HG03108 (cell line): Measurements from ENCODE around the gene NFIA.

ENCODE experiments used
- ATAC-seq: cut with Tn5 transposase; IDR thresholded peaks from one replicate; pipeline ENCODE4 v1.9.1; 2021; ENCODE audit warnings: moderate library complexity; ENCODE audit not compliant: unreplicated experiment

NFIA gene

DNA sequence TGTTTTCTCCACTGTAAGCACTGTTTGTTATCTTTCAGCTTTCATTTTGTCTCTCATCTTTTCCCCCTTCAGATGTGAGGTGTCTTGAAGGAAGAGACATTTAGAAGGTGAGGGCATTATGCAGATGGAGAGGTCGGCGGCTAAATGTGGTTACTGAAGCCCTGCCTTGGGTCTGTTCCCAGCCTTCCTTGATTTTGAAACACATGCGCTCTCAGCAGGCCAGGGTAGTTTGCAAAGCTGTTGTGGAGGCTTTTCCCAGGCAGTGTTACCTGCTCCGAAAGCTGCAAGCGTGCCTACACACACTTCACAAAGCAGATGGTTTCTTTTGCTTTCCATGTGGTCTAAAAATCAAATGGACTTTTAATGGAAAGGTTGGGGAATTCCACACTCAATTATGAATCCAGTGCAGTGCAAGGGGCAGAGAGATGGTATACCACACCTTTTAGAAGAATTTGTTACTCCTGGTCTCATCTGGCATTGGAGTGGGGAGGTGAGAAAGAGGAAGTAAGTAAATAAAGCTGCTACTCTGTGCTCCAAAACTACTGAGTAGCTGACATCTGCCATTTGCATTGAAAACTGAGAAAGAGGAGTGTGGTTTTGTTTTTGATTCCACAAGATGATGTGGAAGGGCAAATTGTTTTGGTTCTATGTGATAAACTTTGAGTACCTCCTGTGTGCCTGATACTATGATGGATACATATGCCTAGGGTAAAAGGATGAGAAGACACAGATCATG is 91.9 kb downstream of the NFIA start:
- ATAC-seq: no peak

GRCh38 chr1:61175976-61176375 is 93.6 kb downstream of the NFIA start:
- no peak for ATAC-seq

DNA sequence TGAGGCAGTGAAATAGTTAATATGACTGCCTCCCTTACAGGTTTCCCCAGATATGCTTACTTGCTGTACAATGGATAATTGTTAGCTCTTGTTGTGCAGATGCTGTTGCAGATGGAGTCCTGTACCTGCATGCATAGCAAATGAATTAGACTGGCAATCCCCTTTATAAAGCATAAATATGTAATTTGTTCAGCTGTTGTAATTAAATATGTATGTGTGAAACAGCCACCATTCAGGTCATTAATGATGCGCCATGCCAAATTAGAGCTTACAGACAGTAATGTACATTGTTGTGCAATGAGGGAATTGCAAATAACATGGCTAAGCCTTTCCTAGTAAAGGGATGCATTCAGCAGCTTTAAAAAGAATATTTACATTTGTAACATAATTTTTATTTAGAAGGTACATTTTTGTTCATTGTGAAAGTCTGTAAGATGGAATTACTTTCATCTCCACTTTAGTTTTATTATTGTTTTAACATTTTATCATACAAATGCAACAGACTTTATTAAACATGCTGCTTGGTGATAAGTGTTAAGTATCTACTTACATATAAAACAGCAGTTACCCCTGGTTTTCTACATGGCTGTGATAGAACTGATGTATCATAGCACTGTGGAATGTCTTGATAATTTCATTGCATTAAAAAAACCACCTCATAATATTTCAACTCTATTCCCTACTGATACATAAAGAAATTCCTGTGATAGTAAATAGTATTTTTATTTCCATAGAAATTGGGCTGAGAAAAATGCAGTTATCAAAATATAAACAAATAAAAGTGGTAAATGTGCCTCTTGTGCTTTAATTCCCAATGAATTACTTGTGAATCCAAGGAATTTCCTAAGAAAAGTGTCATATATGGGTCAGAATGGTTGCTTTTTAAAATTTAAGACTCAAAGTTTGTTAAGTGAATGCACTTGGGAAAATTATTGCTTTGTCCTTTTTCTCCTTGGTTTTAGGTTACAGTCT is 99.0 kb downstream of the NFIA start:
- ATAC-seq: no peak

DNA sequence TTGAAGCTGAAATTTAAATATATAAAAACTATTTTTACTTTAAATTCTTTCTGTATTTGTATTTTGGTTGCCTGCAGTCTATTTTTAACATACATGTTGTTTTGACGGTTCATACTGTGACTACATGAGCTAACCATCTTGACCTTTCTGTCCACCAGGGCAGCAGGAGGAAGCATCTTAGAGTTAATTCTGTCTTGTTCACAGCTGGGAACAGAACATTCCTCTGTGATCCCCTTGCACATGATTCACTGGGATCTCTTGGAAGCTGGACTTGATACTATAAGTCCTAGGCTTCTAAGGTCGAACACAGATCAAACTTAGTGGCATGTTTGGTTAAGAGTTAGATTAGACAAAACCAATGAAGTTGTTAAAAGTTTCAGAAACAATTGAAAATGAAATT is 99.7 kb downstream of the NFIA start:
- no peak for ATAC-seq

DNA sequence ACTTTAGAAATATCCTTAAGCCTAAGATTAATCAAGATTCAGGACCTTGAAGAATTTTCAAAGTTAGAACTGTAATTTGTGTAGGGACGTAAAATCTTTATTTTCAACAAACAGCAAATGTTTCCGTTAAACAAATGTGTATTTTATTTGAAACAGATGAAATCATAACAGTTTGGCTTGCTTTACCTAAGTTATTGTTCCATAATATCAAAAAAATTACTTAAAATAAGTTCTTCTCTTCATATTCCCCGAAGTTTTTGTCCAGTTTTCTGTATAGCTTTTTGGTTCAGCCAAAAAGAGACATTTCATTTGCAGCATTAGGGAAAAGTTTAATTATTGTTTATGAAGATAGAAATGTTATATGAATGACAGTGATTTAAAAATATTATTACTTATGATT is 100.1 kb downstream of the NFIA start:
- ATAC-seq: no peak

DNA sequence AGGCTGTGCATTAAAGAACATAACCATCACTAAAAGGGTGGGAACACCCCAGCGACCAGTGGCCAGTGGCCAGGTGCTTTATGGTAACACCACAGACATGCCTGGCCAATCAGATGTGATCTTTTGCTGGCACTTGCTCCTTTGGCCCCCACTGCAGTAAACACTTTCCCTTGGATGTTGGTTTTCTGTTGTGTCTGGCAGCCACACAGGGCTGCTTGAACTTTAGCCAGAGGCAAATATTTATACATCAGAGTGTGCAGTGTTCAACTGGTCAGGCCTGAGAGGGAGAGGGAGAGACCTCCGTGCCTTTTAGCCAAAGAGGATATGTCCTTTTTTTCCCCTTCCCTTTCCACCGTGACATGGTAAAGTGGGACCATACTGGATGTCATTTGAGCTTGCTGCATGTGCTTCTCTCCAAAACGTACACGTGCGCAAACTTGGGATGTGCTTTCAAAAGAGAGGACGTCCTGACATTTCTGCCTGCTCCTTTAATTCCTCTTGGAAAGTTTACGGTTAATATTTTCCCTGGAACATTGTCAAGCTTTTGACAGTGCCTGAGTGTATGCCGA is 101.2 kb downstream of the NFIA start:
- ATAC-seq: no peak

GRCh38 chr1:61184040-61184713 is 101.8 kb downstream of the NFIA start:
- ATAC-seq: no peak

GRCh38 chr1:61184714-61185106 is 102.3 kb downstream of the NFIA start:
- no peak for ATAC-seq

DNA sequence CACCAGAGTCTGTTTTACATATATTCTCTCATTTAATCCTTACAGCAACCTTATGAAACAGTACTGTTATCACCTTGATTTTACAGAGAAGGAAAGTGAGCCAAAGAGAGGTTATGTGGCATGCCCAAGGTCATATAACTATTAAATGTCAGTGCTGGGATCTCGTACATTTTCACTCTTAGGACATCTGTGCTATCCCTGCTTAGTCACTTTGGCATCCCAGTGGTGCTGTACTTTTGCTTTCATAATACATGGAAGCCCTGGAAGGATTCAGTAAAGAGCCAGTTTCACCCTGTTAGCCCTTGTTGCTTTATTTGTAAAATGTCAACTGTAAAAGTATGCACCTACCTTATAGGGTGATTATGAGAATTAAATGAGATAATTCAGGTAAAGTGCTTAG is 104.4 kb downstream of the NFIA start:
- no peak for ATAC-seq

- no peak for ATAC-seq
These were observed 105.2 kb downstream of the NFIA start for GRCh38 chr1:61187352-61188086.

- ATAC-seq: no peak
These were observed 107.8 kb downstream of the NFIA start for GRCh38 chr1:61190153-61190552.

DNA sequence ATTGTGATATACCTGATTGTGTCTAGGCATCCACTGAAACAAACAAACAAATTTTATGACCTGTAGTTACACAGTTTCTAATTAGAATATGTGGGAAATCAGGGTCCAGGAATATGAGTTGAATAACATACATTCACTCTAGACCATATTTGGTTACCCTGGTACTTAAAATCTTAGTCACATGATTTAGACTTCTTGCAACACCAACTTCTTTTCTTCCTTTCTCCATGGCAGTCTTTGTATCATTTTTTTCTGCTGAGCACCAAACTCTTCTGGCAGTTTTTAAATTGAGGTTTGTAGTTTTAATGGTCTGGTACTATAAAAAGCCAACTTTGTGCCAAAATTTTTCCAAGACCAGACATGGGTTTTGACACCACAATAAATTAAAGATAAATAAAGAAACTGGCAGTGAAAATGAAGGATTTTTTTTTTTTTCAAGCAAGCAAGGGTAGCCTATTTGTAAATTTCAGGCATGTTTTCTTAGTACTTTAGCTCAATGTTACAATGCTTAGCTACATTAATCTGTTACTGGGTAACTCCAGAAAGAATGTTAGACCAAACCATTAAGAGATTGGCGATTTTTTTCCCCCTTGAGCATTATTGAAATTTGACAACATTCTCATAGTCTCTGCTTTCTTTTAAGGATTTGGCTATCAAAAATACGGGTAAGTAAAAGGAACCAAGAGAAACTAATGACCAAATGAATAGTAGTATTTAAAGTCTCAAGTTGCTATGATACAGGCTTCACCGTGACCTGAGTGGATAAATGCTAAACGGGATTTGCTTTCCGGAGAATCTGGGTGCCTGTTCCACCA is 108.5 kb downstream of the NFIA start:
- ATAC-seq: no peak

DNA sequence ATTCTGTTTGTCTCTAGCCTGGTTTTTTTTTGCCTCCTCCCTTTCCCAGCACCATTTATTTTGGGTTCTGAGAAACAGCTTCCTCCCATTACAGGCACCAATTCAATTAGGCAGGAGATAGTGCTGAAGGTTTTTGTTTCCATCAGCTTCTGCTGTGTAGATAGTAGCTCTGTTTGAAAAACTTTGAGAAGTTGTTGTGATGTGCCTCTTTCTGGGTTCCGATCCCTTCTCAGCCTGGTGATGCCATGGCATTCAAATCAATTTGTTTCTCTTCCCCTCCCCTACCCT is 109.0 kb downstream of the NFIA start:
- ATAC-seq: no peak

DNA sequence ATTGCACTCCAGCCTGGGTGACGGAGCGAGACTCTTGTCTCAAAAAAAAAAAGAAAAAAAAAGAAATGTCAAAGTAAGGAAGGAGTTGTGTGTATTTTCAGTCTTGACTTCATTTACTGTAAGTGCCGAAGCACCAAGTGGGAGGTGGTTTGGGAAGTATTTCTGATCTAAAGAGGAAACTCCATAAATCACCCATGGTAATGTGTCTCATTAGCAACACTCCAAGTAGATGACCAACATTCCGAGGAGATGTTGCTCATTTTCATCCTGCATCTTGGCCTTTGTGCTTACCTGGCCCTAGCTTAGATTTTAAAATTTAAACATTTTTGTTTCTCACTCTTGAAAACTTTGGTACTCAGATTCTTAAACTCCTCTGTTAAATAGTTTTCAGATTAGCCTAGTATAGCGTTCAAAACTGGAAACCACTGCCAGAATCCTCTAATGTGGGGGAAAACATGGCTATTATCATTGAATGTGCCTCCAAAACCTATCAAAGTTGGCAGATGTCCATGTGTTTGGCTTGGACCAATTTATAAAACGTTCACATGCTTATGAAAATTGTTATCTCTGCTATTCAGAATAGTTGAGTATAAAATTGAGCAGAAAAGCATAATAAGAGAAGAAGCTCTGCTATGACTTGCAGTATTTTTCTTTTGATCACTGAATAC is 110.4 kb downstream of the NFIA start:
- no peak for ATAC-seq

DNA sequence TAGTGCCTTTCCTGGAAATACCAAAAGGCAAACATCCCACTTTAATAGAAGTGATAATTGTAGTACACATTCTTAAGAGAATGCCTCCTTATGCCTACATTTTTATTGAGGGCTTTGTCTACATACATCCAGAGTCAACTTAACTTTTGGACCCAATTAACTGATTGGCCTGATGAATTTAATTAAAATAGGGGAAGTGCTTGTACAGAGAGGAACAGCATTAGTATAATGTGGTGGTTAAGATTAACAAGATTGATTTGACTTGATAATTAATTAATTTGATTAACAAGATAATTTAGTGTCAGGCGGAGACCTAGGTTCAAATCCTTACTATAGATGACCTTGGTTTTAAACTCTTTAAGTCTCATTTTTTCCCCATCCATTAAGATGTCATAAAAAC is 111.4 kb downstream of the NFIA start:
- no peak for ATAC-seq

DNA sequence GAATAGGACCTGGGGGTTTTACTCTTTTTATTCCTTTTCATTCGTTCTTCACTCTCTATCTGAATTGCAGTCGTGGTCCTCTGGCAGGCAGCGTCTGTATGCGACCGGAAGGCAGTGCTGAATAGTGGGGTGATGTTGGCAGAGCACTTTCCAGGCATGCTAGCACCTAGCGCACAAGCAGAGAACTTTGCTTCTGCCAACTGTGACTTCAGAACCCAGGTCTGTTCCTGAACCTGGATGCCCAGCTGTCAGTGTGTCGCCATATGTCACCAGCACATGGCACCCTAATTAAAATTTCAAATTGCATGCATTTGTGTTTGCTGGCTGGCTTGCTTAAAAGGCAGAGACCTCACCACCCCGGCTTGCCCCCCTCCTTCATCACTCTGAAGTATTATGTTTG is 116.2 kb downstream of the NFIA start:
- no peak for ATAC-seq

- no peak for ATAC-seq
These were observed 118.7 kb downstream of the NFIA start for GRCh38 chr1:61201035-61201434.

- no peak for ATAC-seq
These were observed 120.7 kb downstream of the NFIA start for GRCh38 chr1:61202854-61203598.

DNA sequence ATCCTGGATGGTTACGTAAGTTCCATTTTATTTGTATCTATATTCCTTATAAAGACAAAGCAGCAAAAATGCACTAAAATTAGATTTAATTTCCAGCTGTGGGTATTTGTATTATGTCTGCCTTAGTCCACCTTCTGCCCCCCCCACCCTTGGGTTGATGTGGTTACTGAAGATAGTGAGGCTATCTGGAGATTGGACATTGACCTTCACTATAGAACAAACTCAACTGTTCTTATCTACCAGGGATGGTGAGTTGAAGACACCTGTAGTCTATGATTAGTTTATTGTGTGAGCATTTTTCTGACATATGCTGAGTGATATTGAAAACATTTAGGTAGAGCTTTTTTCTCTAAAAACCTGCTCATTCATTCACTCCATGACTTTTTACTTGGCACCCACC is 122.2 kb downstream of the NFIA start:
- no peak for ATAC-seq
